Ascending aorta (tissue), 2 donors: Measurements from ENCODE around the gene HLA-DOB. TPM values are rescaled to one million over a fixed set of nuclear protein-coding genes. Genes with fewer than 3 reads are reported as not detected.

ENCODE experiments used
- DNase-seq, 2 donors: peaks; one replicate each; pipeline ENCODE4 v3.0.0-alpha.2; 2019; ENCODE audit warnings: low spot score in 2 of 2
- H3K27ac ChIP-seq, 2 donors: fragments of 200-600 bp; sonication (generic); one replicate each; pipeline ENCODE4 v1.5.1; 2016 to 2017; ENCODE audit warnings: mild to moderate bottlenecking in 1 of 2
- H3K27me3 ChIP-seq: fragments of 200-600 bp; sonication (generic); one replicate; pipeline ENCODE4 v1.5.1; 2017
- H3K36me3 ChIP-seq, 2 donors: fragments of 200-600 bp; sonication (generic); one replicate each; pipeline ENCODE4 v1.5.1; 2016
- H3K4me1 ChIP-seq, 2 donors: fragments of 200-600 bp; sonication (generic); one replicate each; pipeline ENCODE4 v1.5.1; 2016 to 2017; ENCODE audit warnings: mild to moderate bottlenecking in 1 of 2
- H3K4me3 ChIP-seq, 2 donors: fragments of 200-600 bp; sonication (generic); one replicate each; pipeline ENCODE4 v1.5.1; 2016 to 2017; ENCODE audit warnings: mild to moderate bottlenecking in 1 of 2
- H3K9me3 ChIP-seq, 2 donors: fragments of 200-600 bp; sonication (generic); one replicate each; pipeline ENCODE4 v1.5.1; 2016
- intact Hi-C: fragments of 100-400 bp; cut with DNase I; formaldehyde crosslinking; loops from one replicate; pipeline ENCODE4 v1.15.1; 2023
- total RNA-seq: library from RNA; depleted of rRNA; stranded (reverse); fragments of >200 nt; gene quantifications from one replicate; pipeline ENCODE4 v1.1.0, GENCODE V29; 2016
- TF ChIP-seq, protein P1 (sequence below), 3 experiments: fragments of 200-600 bp in 2 of 3; fragments of 450-650 bp in 1 of 3; sonication (generic) in 2 of 3; IDR thresholded peaks; one replicate each; pipeline ENCODE4 v1.5.1; 2016 to 2019; ENCODE audit warnings: antibody characterized with exemption in 3 of 3, mild to moderate bottlenecking in 1 of 3, moderate library complexity in 1 of 3

The HLA-DOB gene
- total RNA-seq, 1 donor from 2014 or later, result not detected

DNA sequence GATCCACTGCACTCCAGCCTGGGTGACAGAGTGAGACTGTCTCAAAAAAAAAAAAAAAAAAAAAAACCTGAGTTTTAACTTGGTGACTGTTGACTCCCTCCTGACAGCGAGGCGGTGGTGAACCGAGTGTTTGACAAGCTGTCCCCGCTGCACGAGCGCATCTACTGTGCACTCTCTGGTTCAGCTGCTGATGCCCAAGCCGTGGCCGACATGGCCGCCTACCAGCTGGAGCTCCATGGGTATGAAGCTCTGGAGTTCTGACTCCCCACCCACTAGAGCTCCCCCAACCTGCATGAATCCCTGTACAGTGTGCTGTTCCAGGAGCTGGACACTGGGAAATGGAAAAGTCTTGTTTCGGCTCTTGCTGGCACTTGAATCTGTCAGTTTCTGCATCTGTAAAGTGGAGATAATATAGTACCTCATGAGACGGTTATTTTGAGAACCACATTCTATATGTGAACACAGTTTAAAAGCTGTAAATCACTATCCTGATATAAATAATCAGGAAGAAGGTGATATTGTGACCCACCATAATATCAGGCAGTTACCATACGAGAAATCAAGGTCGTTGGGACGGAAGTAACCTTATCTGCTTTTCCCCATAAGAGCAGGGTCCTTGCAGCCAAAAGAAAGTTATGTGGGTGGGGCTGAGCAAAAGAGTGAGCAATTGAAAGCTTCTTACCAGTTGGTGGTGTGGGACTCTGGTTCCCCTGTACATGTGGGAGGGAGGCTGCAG, 40.5 kb upstream of the HLA-DOB start:
- intact Hi-C loops, result loop anchor here (10.0 kb wide), 1 partner anchor 1653 kb away; no protein-coding TSS in a partner anchor
- Histone ChIP-seq H3K27ac (no peak overlapping the region), H3K4me3 (no peak overlapping the region), H3K9me3 (no peaks in the 10 kb centered on the region), H3K4me1 (peaks cover 1 to 4% of the 10 kb centered on the region in 2 donors), H3K27me3 (no peaks in the 10 kb centered on the region), H3K36me3 (peaks cover 0 to 4% of the 10 kb centered on the region in 2 donors)
- DNase-seq, result no peak
- TF ChIP-seq, protein P1, sequence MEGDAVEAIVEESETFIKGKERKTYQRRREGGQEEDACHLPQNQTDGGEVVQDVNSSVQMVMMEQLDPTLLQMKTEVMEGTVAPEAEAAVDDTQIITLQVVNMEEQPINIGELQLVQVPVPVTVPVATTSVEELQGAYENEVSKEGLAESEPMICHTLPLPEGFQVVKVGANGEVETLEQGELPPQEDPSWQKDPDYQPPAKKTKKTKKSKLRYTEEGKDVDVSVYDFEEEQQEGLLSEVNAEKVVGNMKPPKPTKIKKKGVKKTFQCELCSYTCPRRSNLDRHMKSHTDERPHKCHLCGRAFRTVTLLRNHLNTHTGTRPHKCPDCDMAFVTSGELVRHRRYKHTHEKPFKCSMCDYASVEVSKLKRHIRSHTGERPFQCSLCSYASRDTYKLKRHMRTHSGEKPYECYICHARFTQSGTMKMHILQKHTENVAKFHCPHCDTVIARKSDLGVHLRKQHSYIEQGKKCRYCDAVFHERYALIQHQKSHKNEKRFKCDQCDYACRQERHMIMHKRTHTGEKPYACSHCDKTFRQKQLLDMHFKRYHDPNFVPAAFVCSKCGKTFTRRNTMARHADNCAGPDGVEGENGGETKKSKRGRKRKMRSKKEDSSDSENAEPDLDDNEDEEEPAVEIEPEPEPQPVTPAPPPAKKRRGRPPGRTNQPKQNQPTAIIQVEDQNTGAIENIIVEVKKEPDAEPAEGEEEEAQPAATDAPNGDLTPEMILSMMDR (IDR thresholded peaks at IDR 0.05), result no peak

DNA sequence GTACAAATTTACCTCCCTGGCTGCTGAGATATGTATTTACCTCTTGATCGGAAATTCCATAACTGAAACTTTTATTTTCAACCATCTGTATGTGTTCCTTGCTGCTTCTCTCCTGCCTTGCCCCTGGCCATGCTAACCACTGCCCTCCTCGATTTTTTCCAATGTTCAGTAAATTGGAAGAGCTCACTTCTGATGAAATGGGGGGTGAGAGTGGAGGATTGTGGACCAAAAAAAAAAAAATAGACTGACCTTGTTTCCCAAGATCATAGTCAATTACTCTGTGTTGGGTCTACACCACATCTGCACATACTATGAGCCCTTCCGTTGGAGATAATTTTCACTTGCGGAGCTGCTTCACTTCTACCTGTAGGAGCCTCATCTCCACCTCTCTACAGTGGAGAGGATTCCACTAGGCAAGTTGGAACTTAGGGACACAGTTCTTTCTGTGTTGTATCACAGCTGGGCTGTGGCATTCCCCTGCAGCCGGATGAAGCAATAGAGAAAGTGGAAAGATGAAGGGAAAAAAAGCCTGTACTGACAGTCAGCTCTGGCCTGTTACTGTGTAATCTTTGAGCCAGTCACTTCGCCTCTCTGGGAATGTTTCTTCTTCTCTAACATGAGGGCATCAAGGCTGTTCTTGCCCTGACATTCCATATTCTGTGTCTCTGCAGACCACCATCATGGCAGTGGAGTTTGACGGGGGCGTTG, 38.8 kb upstream of the HLA-DOB start:
- TF ChIP-seq, protein P1 (IDR thresholded peaks at IDR 0.05), result no peak
- Histone ChIP-seq H3K4me3 (no peak overlapping the region), H3K4me1 (peaks cover 4 to 9% of the 10 kb centered on the region in 2 donors), H3K27ac (no peak overlapping the region), H3K36me3 (peaks cover 6 to 7% of the 10 kb centered on the region in 2 donors), H3K27me3 (no peaks in the 10 kb centered on the region), H3K9me3 (no peaks in the 10 kb centered on the region)
- DNase-seq, result no peak
- intact Hi-C loops, result loop anchor here (10.0 kb wide), 1 partner anchor 1651 kb away; no protein-coding TSS in a partner anchor

DNA sequence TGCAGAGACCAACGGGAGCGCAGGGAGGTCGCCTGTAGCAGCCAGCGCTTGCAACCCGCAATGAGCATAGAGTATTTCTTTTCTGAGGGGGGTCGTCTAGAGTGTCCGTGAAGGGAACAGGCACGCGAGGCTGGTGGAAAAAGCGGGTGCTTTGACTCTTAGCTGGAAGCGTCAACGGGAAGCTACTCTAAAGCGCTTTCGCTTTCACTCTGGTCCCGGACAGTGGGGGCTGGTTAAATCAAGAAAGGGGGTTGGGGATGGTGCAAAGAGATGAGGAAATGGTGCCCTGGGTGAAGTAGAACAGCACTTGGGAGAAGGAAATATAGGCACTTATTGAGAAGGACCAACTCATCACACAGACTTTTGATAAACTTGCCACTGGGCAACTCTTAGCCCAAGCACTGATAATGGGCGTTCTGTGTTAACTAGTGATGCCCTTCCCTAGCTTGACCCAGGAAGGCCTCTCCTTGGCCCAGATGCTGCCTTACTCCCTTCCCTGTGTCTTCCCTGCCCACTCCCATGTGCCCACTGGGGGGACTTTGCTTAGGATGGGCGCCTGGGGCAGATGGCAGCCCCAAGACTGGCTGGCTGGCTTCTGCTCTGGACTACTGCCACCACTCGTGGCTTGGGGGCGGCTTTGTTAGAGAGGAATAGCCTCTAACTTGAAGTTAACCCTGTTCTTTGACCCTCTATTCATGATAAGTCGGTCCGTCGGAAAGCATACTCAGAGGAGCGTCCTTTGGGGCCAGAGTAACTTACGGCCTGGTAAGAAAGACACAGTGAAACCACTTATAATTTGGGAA, 37.8 kb upstream of the HLA-DOB start:
- H3K4me1 ChIP-seq, result peaks cover 4 to 9% of the 10 kb centered on the region in 2 donors
- DNase-seq, result no peak
- H3K27me3 ChIP-seq, result no peaks in the 10 kb centered on the region
- TF ChIP-seq, protein P1 (IDR thresholded peaks at IDR 0.05), result no peak
- intact Hi-C loops, result loop anchor here (1.0 to 10.0 kb wide), 3 partner anchors 16 to 1650 kb away; partner anchors contain the start of gene TAP2
- H3K4me3 ChIP-seq, result peak overlapping the region; percentile 86 to 89
- H3K27ac ChIP-seq, result peak overlapping the region; percentile 92 to 97
- peaks cover 13 to 17% of the 10 kb centered on the region in 2 donors for H3K36me3 ChIP-seq
- H3K9me3 ChIP-seq, result no peaks in the 10 kb centered on the region

DNA sequence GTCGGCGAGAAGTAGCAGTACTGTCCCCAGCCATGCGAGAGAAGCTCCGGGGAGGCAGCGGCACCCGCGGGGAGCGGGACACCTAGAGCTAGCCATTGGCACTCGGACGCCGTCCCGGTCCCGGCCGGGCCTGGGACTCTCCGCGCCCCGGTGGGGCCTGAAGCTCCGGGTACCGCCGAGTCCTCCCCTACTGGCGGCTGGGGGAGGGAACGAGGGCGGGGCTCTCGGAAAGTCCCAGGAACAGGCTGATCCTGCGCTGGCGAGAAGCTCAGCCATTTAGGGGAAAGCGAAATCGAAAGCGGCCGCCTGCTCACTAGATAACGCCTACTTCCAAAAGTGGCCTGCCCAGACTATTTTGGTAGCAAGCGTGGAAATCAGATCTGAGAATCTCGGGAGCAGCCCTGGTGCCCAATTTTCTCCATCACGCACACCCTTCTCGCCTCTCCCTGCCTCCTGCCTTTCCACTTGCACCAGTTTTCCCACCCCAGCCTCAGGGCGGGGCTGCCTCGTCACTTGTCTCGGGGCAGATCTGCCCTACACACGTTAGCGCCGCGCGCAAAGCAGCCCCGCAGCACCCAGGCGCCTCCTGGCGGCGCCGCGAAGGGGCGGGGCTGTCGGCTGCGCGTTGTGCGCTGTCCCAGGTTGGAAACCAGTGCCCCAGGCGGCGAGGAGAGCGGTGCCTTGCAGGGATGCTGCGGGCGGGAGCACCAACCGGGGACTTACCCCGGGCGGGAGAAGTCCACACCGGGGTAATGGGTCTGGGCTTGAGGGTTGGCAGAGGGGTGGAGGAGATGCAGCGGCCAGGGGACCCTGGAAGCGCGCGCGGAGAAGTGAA, 37.0 kb upstream of the HLA-DOB start, which contains the start of the genes PSMB9 and TAP1:
Gene PSMB9 (plus strand): TSS at position 652 of the 835 bp plus-strand sequence. CDS start 38 bp downstream, at position 690.
Gene TAP1 (minus strand): TSS at position 164 of the 835 bp plus-strand sequence. CDS start 68 bp downstream, at position 96.
- Histone ChIP-seq H3K27ac (peak within 1 kb of the TSS; percentile 92 to 97), H3K4me1 (peaks cover 4 to 9% of the 10 kb centered on the region in 2 donors), H3K36me3 (peaks cover 18 to 22% of the 10 kb centered on the region in 2 donors), H3K4me3 (peak within 1 kb of the TSS; percentile 86 to 89), H3K9me3 (no peaks in the 10 kb centered on the region), H3K27me3 (no peaks in the 10 kb centered on the region)
- TF ChIP-seq, protein P1 (IDR thresholded peaks at IDR 0.05), result peak; percentile 88 to 95 (median 90)
- intact Hi-C loops, result loop anchor here (1.0 to 10.0 kb wide), 5 partner anchors 9 to 1649 kb away; partner anchors contain the start of genes PSMB8 and TAP2
- peak; percentile 89 to 97 for DNase-seq
